ENCODE measurements around the gene ERGIC3.
A peak's percentile ranks its signal among the peaks of the same experiment; 100 is the strongest.
"Not testable (repeated sequence)": the region's sequence is repeated elsewhere in the genome, so short reads cannot be mapped to it uniquely, and the experiment has no call there.

ERGIC3 gene
- total RNA-seq, result 60.0 to 114 (median 76.5) reads per million in 3 experiments

GRCh38 chr20:35541783-35542662 is at the start of gene ERGIC3:
TSS of gene ERGIC3 (plus strand) at chr20:35542078. CDS start at chr20:35542098, 20 bp downstream.
- DNase-seq, result peak; percentile 94

GRCh38 chr20:35492352-35492751 is 49.5 kb upstream of the ERGIC3 start:
- no peak for DNase-seq

- DNase-seq, result no peak
These were observed 45.4 kb upstream of the ERGIC3 start for GRCh38 chr20:35496481-35496880.

- no peak for DNase-seq
These were observed 44.6 kb upstream of the ERGIC3 start for GRCh38 chr20:35497320-35497719.

- DNase-seq, result no peak
These were observed 44.1 kb upstream of the ERGIC3 start for GRCh38 chr20:35497780-35498189.

GRCh38 chr20:35499271-35499670 is 42.6 kb upstream of the ERGIC3 start:
- DNase-seq, result no peak

- no peak for DNase-seq
These were observed 39.5 kb upstream of the ERGIC3 start for GRCh38 chr20:35502352-35502751.

GRCh38 chr20:35503281-35503680 is 38.6 kb upstream of the ERGIC3 start:
- DNase-seq, result no peak

GRCh38 chr20:35503841-35504561 is 37.9 kb upstream of the ERGIC3 start:
- DNase-seq, result no peak

- DNase-seq, result no peak
These were observed 37.1 kb upstream of the ERGIC3 start for GRCh38 chr20:35504751-35505150.

GRCh38 chr20:35506179-35506578 is 35.7 kb upstream of the ERGIC3 start:
- DNase-seq, result no peak

- DNase-seq, result no peak
These were observed 34.8 kb upstream of the ERGIC3 start for GRCh38 chr20:35506872-35507638.

- no peak for DNase-seq
These were observed 33.2 kb upstream of the ERGIC3 start for GRCh38 chr20:35508493-35509218.

- no peak for DNase-seq
These were observed 30.7 kb upstream of the ERGIC3 start for GRCh38 chr20:35510951-35511735.

GRCh38 chr20:35511814-35512420 is 30.0 kb upstream of the ERGIC3 start:
- DNase-seq, result no peak

GRCh38 chr20:35514371-35514932 is 27.4 kb upstream of the ERGIC3 start:
- no peak for DNase-seq

- no peak for DNase-seq
These were observed 26.5 kb upstream of the ERGIC3 start for GRCh38 chr20:35515341-35515740.

GRCh38 chr20:35515949-35516645 is 25.8 kb upstream of the ERGIC3 start:
- no peak for DNase-seq

- DNase-seq, result no peak
These were observed 24.8 kb upstream of the ERGIC3 start for GRCh38 chr20:35517125-35517524.

- not testable (repeated sequence) for DNase-seq
These were observed 24.1 kb upstream of the ERGIC3 start for GRCh38 chr20:35517767-35518166.

Data from central memory CD4-positive, alpha-beta T cell (primary cell).